HG02884 (cell line): ENCODE data around the gene SLC2A11.
"Not testable (repeated sequence)": the region's sequence is repeated elsewhere in the genome, so short reads cannot be mapped to it uniquely, and the experiment has no call there.

Source experiments
- ATAC-seq: cut with Tn5 transposase; IDR thresholded peaks from one replicate; pipeline ENCODE4 v1.9.1; 2021; ENCODE audit warnings: mild to moderate bottlenecking, moderate library complexity; ENCODE audit not compliant: unreplicated experiment

Gene SLC2A11

GRCh38 chr22:23884140-23884539 is 26.5 kb downstream of the SLC2A11 start:
- no peak for ATAC-seq

DNA sequence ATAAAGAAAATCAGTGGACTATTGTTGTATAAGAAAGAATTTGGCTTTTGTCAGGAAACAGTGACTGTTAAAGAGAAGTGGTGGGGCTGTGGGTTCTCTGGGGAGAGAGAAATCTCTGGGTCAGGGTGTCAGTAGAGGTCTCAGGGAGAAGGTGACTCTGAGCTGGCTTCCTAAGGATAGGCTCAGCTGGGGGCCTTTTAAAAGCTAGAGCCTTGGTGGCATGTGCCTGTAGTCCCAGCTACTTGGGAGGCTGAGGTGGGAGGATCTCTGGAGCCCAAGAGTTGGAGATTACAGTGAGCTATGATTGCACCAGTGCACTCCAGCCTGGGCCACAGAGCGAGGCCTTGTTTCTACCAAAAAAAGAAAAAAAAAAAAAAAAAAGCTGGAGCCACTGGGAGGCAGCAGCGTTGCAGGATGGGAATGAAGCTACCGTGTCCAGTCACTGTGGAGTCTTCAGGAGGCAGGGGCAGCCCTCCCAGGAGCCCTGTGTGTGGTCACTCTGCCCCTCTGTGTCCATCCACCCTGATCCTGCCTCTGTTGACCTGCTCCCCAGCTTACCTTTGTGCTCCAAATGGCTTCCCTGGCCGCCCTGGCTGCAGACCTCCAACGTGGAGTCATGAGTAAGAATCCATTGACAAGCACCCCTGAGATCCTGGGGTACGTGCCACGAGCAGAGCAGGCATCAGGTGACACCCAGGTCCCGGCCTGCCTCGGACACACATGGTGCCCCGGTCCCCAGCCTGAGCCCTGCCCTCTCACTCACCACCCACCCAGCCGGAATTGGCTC is 31.1 kb downstream of the SLC2A11 start:
- ATAC-seq, result no peak

DNA sequence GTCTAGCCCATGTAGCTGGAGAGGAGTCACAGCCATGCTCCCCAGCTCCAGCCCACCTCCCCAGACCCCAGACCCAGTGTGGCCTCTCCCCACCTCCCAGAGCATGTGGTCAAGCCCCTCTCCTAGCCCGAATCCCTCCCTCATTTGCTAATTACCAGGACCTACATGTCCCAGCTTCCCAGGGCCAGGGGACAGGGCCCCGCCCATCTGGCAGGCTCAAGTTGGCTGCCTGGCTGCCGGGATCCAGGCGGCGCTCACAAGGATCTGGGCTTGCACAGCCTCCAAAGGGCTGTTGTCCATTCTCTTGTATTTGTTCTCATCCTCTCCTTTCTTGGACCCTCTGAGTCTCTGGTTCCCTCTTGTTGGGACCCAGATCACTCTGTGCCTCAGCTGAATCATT is 31.9 kb downstream of the SLC2A11 start:
- no peak for ATAC-seq

GRCh38 chr22:23891726-23892125 is 34.1 kb downstream of the SLC2A11 start:
- ATAC-seq, result no peak

GRCh38 chr22:23892130-23892529 is 34.5 kb downstream of the SLC2A11 start:
- no peak for ATAC-seq

- ATAC-seq, result no peak
These were observed 35.0 kb downstream of the SLC2A11 start for GRCh38 chr22:23892706-23893105.

DNA sequence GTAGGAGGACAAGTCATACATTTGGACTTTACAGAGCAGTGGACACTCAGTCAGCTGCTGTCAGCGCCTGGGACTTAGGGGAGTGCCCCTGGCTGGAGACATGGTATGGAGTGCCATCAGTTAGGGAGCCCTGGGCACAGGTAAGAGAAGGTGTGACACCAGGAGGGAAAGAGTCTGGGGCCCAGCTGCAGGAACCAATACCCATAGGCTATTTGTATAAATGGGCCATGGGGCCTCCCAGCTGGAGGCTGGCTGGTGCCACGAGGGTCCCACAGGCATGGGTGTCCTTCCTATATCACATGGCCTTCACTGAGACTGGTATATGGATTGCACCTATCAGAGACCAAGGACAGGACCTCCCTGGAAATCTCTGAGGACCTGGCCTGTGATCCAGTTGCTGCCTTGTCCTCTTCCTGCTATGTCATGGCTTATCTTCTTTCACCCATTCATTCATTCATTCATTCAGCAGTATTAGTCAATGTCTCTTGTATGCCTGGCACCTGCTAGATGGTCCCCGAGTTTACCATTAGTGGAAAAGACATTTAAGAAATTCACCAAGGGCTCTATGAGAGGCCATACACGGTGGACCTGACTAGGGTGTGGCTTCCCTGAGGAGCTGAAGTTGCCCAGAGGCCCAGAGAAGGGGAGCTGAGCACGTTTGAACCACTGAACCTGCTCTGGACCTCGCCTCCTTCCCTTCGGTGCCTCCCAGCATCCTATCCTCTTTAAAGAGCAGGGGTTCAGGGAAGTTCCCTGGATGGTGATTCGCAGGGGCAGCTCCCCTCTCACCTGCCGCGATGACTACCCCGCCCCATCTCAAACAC is 35.7 kb downstream of the SLC2A11 start:
- ATAC-seq, result no peak

DNA sequence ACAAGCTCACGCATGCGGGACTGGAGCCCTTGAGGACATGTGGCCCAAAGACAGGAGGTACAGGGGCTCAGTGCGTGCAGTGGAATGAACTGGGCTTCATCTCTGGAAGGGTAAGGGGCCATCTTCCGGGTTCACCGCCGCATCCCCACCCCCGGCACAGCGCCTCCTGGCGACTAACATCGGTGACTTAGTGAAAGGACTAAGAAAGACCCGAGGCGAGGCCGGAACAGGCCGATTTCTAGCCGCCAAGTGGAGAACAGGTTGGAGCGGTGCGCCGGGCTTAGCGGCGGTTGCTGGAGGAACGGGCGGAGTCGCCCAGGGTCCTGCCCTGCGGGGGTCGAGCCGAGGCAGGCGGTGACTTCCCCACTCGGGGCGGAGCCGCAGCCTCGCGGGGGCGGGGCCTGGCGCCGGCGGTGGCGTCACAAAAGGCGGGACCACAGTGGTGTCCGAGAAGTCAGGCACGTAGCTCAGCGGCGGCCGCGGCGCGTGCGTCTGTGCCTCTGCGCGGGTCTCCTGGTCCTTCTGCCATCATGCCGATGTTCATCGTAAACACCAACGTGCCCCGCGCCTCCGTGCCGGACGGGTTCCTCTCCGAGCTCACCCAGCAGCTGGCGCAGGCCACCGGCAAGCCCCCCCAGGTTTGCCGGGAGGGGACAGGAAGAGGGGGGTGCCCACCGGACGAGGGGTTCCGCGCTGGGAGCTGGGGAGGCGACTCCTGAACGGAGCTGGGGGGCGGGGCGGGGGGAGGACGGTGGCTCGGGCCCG is 36.5 kb downstream of the SLC2A11 start, which contains the start of gene MIF:
TSS of gene MIF (plus strand) at position 439 of the 765 bp plus-strand sequence. CDS start at position 531, 92 bp downstream.
- peak; percentile 78 for ATAC-seq

DNA sequence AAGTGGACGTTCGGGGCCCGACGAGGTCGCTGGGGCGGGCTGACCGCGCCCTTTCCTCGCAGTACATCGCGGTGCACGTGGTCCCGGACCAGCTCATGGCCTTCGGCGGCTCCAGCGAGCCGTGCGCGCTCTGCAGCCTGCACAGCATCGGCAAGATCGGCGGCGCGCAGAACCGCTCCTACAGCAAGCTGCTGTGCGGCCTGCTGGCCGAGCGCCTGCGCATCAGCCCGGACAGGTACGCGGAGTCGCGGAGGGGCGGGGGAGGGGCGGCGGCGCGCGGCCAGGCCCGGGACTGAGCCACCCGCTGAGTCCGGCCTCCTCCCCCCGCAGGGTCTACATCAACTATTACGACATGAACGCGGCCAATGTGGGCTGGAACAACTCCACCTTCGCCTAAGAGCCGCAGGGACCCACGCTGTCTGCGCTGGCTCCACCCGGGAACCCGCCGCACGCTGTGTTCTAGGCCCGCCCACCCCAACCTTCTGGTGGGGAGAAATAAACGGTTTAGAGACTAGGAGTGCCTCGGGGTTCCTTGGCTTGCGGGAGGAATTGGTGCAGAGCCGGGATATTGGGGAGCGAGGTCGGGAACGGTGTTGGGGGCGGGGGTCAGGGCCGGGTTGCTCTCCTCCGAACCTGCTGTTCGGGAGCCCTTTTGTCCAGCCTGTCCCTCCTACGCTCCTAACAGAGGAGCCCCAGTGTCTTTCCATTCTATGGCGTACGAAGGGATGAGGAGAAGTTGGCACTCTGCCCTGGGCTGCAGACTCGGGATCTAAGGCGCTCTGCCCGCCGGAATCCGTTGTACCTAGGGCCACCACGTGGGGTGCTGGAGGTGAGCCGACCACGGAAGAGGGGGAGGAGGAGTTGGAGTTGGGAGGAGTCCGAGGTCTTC is 37.3 kb downstream of the SLC2A11 start:
- ATAC-seq, result no peak

DNA sequence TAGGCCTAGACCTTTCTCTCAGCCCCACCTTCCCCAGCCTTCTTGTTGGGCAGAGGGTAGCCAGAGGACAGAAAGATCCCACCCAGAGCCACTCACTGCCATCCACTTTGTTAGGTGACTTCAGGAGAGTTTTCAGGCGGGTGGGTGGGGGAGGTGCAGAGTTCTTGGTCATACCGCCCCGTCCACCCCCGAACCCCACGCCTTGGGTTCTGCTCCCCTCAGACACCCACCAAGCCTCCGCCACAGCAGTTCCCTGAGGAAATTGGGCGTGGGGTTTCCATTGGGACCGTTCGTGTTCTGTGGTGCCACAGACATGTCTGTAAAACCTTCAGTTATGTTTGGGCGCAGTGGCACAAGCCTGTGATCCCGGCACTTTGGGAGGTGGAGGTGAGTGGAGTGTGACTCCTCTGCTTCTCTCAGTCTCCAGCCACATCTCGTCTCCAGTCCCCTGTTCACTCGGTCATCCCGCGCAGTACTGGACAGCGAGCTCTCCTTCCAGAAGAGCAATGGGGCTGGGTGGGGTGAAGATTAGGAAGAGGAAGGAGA is 38.0 kb downstream of the SLC2A11 start:
- no peak for ATAC-seq

DNA sequence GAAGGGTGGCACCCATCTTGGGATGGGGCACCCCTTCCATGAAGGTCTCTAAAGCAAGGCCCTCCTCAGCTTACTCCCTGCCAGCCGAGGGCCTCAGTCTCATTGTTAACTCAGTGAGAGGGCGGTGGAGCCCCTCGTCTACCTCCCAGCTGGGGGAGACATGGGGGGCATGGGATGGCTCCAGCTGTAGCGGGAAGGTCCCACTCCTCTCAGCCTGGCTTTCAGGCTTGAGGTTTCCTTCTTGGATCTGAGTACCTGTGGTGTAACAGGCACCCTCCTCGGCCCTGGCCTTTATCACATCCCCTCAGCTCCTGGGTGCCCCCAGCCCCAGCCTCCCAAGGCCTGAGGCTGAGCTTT is 38.5 kb downstream of the SLC2A11 start:
- no peak for ATAC-seq

DNA sequence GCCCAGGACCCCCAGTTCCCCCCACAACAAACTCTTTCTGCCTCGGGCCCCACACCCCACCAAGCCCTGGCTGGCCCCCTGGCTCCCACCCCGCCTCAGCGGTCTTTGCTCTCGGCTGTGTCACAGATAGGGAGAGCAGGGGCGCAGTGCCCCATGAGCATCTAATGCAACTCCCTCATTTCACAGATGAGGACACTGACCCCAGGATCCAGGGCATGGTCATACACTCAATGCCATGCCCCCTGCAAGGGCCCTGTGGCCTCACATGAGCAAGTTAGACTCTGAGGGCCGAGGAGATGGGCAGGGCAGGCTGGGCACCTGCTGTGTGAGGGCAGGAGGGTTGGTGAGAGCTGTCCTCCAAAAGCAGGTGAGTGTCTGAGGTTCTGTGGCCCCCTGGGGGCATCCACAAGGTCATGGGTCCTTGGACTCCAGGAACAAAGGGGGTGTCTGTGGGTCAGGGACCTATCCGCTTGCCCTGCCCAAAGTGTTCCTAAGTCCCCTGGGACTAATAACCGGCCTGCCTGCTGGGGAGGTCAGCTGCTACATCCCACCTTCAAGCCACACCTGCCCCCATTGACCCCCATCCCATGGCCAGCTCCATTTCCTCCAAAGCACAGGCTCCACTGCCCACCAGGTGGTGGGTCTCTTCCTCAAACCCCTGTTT is 39.0 kb downstream of the SLC2A11 start:
- ATAC-seq, result no peak

DNA sequence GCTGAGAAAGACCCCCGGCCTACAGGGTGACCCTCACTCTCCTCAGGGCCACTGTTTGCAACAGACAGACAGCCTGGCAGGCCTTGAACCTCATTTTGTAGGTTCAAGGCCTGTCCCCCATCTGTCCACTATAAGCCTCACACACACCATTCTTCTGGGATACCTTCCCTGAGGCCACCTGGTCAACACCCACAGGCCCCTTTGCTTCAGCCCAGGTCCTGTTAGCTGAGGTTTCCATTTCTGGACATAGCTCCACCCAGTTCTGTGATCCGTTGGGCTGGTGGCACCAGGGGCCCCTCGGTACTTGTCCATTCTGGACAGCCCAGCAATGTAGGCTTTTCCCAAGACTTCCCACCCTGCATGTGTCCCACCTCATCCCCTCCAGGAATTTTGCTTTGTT is 39.6 kb downstream of the SLC2A11 start:
- ATAC-seq, result no peak

DNA sequence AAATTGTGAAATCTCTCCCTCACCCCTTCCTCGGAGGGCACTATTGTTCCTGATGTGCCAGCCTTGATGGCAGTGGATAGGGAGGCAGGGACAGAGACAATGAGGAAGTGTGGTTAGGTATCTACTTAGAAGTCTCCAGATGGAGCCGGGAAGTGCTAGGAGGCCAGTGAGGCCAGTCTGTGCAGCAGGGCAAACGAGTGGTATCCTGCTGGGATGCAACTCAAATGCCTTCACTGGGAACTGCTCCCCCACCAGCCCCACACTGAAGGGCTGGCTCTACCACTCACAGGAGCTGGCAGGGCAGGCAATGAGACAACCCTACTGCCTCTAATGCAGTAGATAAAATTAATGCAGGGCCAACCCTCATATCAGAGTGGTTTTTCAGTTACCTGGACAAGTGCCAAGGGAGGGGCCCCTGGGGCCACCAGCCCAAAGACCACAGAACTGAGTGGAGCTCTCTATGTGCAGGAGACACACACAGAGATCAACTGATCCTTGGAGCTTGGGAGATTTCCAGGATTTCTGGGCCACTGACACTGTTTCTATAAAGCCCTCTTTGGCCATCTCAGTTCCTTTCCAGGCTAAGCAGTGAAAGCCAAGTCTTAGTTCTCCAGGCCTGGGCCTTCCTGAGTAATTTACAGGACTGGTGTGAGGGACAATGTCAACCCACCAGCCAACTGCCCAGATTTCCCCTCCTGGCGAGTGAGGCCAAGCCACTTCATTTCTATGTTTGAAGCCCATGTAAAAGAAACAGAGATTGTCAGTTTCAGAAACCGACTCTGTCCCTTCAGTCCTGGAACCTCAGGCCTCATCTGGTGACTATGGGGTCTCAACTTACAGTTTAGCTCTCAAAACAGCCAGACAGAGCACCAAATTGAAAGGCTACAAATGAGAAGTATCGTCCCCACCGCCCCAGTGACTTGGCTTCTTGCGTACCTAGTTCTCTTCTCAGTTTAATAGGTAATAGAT is 40.6 kb downstream of the SLC2A11 start:
- no peak for ATAC-seq

DNA sequence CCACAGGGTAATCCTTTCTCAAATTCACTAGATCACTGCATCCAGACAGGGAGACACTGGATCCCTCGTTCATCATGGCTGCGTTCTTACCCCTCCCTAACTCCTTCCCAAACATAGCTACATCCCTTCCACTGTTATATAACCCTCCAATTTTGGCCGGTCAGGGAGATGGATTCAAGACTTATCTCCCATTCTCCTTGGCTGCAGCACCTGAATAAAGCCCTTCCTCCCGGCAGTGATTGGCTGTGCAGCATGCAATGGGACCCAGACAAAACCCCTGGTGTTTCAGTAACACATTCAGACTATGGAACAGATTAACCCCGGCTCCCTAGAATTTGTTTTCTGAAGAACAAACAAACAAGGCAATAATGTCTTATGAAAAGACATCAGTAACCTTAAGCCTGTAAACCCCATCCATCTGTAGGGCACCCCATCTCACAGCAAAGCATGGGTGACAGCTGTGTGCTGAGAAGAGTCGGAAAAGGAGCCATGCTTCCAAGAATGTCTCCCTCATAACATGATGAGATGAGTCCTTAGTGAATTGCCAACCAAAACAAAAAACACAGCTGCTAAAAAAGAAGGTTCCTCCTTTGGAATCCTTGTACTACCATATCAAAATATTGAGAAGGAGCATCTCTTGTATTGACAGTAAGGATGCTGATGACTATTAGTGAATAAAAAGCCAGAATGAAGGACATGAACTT is 41.5 kb downstream of the SLC2A11 start:
- ATAC-seq, result no peak

GRCh38 chr22:23900227-23900626 is 42.6 kb downstream of the SLC2A11 start:
- not testable (repeated sequence) for ATAC-seq

DNA sequence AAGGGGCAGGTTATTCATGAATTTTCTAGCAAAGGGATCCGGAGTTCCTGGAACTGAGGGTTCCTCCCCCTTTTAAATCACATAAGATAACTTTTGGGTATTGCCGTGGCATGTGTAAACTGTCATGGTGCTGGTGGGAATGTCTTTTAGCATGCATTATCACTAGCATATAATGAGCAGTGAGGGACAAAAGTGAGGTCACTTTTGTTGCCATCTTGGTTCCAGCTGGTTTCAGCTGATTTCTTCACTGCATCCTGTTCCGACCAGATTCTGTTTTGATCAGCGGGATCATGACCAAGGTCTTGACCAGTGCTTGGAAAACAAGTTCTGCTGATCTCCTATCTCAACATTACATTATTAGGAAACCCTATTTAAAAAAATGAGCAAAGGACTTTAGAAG is 43.9 kb downstream of the SLC2A11 start:
- no peak for ATAC-seq
